Stimulated activated naive CD8-positive, alpha-beta T cell treated with anti-CD3 and anti-CD28 coated beads, Interleukin-15, amount 100 ng/mL, for 72 hours (primary cell): Measurements from ENCODE around the gene AFM.

Source experiments
- ATAC-seq: fragments of 150-1000 bp; cut with Tn5 transposase; 2 replicates; pipeline ENCODE4 v1.10.0; 2021; ENCODE audit warnings: mild to moderate bottlenecking, moderate library complexity
- DNase-seq, 2 donors: peaks; one replicate each; pipeline ENCODE4 v3.0.0; 2021 to 2022
- H3K27ac Mint-ChIP-seq, 2 donors: one replicate each; pipeline ENCODE4 v1.8.0; 2022; ENCODE audit warnings: mild to moderate bottlenecking in 2 of 2, mixed read lengths in 2 of 2, moderate library complexity in 2 of 2
- H3K27me3 Mint-ChIP-seq: one replicate; pipeline ENCODE4 v1.8.0; 2022; ENCODE audit warnings: mixed read lengths
- H3K4me1 Mint-ChIP-seq: one replicate; pipeline ENCODE4 v1.8.0; 2022; ENCODE audit warnings: mild to moderate bottlenecking, mixed read lengths
- H3K4me3 Mint-ChIP-seq, 2 donors: one replicate each; pipeline ENCODE4 v1.8.0; 2022; ENCODE audit warnings: mild to moderate bottlenecking in 2 of 2, mixed read lengths in 2 of 2, moderate library complexity in 1 of 2
- H3K9me3 Mint-ChIP-seq, 2 donors: one replicate each; pipeline ENCODE4 v1.8.0; 2022; ENCODE audit warnings: mixed read lengths in 2 of 2

AFM gene

GRCh38 chr4:73481358-73481757, at the start of gene AFM:
AFM (plus strand) TSS chr4:73481745; CDS start chr4:73481776, 31 bp downstream.
- Mint-ChIP-seq H3K4me3 (no peak within 1 kb of the TSS), H3K4me1 (no peaks in the 10 kb centered on the region), H3K27me3 (peaks cover 13% of the 10 kb centered on the region)

DNA sequence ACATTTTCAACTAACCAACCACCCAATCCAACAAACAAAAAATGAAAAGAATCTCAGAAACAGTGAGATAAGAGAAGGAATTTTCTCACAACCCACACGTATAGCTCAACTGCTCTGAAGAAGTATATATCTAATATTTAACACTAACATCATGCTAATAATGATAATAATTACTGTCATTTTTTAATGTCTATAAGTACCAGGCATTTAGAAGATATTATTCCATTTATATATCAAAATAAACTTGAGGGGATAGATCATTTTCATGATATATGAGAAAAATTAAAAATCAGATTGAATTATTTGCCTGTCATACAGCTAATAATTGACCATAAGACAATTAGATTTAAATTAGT, 49.8 kb upstream of the AFM start:
- no peaks in the 10 kb centered on the region for H3K4me1 Mint-ChIP-seq
- ATAC-seq: no peak
- H3K9me3 Mint-ChIP-seq: no peaks in the 10 kb centered on the region
- DNase-seq: no peak
- no peak overlapping the region for H3K27ac Mint-ChIP-seq
- H3K4me3 Mint-ChIP-seq: no peak overlapping the region
- H3K27me3 Mint-ChIP-seq: no peaks in the 10 kb centered on the region

More at GRCh38 chr4:73481358-73481757, at the start of gene AFM:
- Mint-ChIP-seq H3K27ac (no peak within 1 kb of the TSS), H3K9me3 (no peaks in the 10 kb centered on the region)
- no peak for ATAC-seq
- DNase-seq: no peak

GRCh38 chr4:73432169-73433000, 49.2 kb upstream of the AFM start:
- no peak for ATAC-seq
- Mint-ChIP-seq H3K4me1 (no peaks in the 10 kb centered on the region), H3K27ac (no peak overlapping the region), H3K27me3 (no peaks in the 10 kb centered on the region), H3K9me3 (no peaks in the 10 kb centered on the region), H3K4me3 (no peak overlapping the region)
- no peak for DNase-seq

DNA sequence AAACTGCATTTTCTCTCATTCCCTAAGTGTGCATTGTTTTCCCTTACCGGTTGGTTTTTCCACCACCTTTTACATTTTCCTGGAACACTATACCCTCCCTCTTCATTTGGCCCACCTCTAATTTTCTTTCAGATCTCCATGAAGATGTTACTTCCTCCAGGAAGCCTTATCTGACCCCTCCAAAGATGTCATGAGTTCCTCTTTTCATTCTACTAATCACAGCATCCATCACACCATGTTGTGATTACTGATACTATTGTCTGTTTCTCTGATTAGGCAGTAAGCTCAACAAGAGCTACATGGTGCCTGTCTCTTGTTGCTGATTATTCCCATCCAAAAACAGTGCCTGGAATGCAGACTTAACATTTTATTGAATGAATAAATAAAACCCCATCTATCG, 48.4 kb upstream of the AFM start:
- H3K27me3 Mint-ChIP-seq: no peaks in the 10 kb centered on the region
- no peaks in the 10 kb centered on the region for H3K9me3 Mint-ChIP-seq
- no peak overlapping the region for H3K4me3 Mint-ChIP-seq
- ATAC-seq: no peak
- no peaks in the 10 kb centered on the region for H3K4me1 Mint-ChIP-seq
- no peak for DNase-seq
- H3K27ac Mint-ChIP-seq: peak overlapping the region in 1 of 2 donors; percentile 37

DNA sequence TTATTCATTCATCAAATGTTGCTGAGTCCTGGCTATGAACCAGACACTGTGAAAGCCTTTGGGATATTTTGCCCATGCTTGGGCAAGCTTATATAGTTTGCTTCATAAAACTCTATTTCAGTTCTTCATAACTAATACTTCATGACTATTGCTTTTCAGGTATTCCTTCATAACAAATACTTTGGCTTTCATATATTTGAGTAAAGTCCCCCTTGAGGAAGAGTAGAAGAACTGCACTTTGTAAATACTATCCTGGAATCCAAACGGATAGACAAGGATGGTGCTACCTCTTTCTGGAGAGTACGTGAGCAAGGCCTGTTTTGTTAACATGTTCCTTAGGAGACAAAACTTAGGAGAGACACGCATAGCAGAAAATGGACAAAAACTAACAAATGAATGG, 47.2 kb upstream of the AFM start:
- Mint-ChIP-seq H3K4me3 (no peak overlapping the region), H3K9me3 (no peaks in the 10 kb centered on the region), H3K27ac (no peak overlapping the region), H3K4me1 (no peaks in the 10 kb centered on the region), H3K27me3 (no peaks in the 10 kb centered on the region)
- ATAC-seq (no peak), DNase-seq (no peak)

- no peaks in the 10 kb centered on the region for H3K4me1 Mint-ChIP-seq
Observed at GRCh38 chr4:73435984-73436383, 45.6 kb upstream of the AFM start, which contains the start of gene AFP. AFP (plus strand) TSS chr4:73436221; CDS start chr4:73436263, 42 bp downstream.

GRCh38 chr4:73436674-73437557, 44.6 kb upstream of the AFM start:
- Mint-ChIP-seq H3K27me3 (no peaks in the 10 kb centered on the region), H3K9me3 (no peaks in the 10 kb centered on the region), H3K4me3 (no peak overlapping the region), H3K27ac (no peak overlapping the region), H3K4me1 (no peaks in the 10 kb centered on the region)
- ATAC-seq (no peak), DNase-seq (no peak)

More at GRCh38 chr4:73435984-73436383, 45.6 kb upstream of the AFM start, which contains the start of gene AFP:
- Mint-ChIP-seq H3K9me3 (no peaks in the 10 kb centered on the region), H3K27ac (no peak within 1 kb of the TSS), H3K4me3 (no peak within 1 kb of the TSS), H3K27me3 (no peaks in the 10 kb centered on the region)
- no peak for DNase-seq
- no peak for ATAC-seq

DNA sequence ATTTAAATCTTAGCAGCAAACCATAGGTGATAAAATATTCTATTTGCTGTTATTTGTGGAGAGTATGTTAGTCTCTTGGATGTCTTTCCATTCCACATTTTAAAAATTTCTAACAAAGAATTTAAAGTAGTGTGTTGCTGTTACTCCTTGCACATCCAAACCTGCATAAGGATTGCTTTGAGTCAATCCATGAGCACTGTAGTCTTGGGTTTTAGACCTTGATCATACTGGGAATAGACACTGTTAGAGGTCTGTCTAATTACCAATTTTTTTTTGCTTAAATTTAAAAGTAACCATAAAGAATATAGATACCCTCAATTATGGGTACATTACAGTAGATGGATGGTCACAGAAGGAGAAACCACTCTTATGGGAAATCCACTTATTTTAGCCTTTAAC, 44.0 kb upstream of the AFM start:
- no peaks in the 10 kb centered on the region for H3K4me1 Mint-ChIP-seq
- no peak overlapping the region for H3K4me3 Mint-ChIP-seq
- no peak overlapping the region for H3K27ac Mint-ChIP-seq
- ATAC-seq (no peak), DNase-seq (no peak)
- no peaks in the 10 kb centered on the region for H3K27me3 Mint-ChIP-seq
- no peaks in the 10 kb centered on the region for H3K9me3 Mint-ChIP-seq

DNA sequence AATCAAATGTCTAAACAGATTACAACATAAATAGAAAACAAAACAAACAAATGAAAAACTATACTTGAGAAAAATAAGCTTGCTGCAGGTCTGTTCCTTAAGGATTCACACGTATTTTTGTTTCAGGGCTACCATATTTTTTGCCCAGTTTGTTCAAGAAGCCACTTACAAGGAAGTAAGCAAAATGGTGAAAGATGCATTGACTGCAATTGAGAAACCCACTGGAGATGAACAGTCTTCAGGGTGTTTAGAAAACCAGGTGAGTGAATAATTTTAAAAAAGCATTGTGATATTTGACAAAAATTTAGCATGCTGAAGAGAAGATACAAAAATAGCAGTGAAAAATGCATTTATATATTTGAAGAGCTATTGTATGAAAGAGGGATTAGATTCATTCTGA, 43.5 kb upstream of the AFM start:
- Mint-ChIP-seq H3K4me1 (no peaks in the 10 kb centered on the region), H3K27me3 (no peaks in the 10 kb centered on the region), H3K27ac (no peak overlapping the region), H3K9me3 (no peaks in the 10 kb centered on the region), H3K4me3 (no peak overlapping the region)
- no peak for ATAC-seq
- no peak for DNase-seq

- no peaks in the 10 kb centered on the region for H3K4me1 Mint-ChIP-seq
- ATAC-seq (no peak), DNase-seq (no peak)
- H3K9me3 Mint-ChIP-seq: no peaks in the 10 kb centered on the region
- H3K27ac Mint-ChIP-seq: no peak overlapping the region
- H3K27me3 Mint-ChIP-seq: no peaks in the 10 kb centered on the region
- H3K4me3 Mint-ChIP-seq: no peak overlapping the region
Observed at GRCh38 chr4:73438582-73439215, 42.8 kb upstream of the AFM start.

DNA sequence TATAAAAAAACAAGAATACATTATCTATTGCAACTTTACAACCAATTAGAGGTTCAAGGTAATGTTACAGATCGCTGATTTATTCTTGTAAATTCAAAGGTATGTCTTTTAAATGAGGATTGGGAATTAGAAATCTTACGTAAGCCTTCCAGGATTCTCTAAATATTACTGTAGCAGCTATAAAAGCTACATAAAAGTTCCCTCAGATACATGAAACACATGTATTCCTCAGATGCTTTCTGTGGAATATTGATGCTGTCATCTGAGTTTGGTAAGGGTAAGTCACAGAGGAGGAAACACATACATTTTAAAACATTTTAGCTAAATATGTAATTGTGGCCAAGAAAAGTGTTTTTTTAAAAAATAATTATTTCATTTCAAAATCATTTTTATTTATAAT, 42.1 kb upstream of the AFM start:
- no peak overlapping the region for H3K27ac Mint-ChIP-seq
- H3K4me1 Mint-ChIP-seq: no peaks in the 10 kb centered on the region
- DNase-seq (no peak), ATAC-seq (no peak)
- H3K27me3 Mint-ChIP-seq: no peaks in the 10 kb centered on the region
- H3K4me3 Mint-ChIP-seq: no peak overlapping the region
- no peaks in the 10 kb centered on the region for H3K9me3 Mint-ChIP-seq

DNA sequence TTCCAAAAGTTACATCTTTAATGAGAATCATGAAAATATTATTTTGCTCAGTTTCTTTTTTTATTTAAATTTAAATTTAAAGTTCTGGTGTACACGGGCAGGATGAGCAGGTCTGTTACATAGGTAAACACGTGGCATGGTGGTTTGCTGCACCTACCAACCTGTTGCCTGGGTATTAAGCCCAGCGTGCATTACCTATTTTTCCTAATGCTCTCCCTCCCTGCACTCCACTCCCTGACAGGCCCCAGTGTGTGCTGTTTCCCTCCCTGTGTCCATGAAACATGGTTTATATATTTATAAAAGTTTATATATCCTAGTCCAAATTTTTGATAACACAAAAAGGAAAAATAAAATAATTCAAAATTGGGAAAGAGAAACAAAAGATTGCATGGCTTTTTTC, 41.6 kb upstream of the AFM start:
- no peaks in the 10 kb centered on the region for H3K9me3 Mint-ChIP-seq
- no peaks in the 10 kb centered on the region for H3K4me1 Mint-ChIP-seq
- no peak overlapping the region for H3K27ac Mint-ChIP-seq
- no peaks in the 10 kb centered on the region for H3K27me3 Mint-ChIP-seq
- no peak overlapping the region for H3K4me3 Mint-ChIP-seq
- no peak for ATAC-seq
- DNase-seq: no peak

DNA sequence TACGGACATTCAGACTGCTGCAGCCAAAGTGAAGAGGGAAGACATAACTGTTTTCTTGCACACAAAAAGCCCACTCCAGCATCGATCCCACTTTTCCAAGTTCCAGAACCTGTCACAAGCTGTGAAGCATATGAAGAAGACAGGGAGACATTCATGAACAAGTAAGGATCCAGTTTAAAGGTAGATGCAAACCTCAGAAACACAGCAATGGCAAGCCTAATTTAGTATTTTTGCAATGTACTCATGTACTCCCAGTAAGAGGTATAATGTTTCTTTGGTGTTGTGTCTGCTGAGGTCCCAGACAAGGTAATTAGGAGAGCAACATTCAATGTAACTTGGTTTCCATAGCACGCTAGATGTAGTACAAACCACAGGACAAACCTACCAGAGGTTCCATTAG, 40.9 kb upstream of the AFM start:
- Mint-ChIP-seq H3K27me3 (no peaks in the 10 kb centered on the region), H3K4me3 (no peak overlapping the region), H3K27ac (no peak overlapping the region), H3K4me1 (no peaks in the 10 kb centered on the region), H3K9me3 (no peaks in the 10 kb centered on the region)
- ATAC-seq (no peak), DNase-seq (no peak)

GRCh38 chr4:73442275-73442674, 39.3 kb upstream of the AFM start:
- H3K4me3 Mint-ChIP-seq: no peak overlapping the region
- DNase-seq: no peak
- no peaks in the 10 kb centered on the region for H3K4me1 Mint-ChIP-seq
- no peak for ATAC-seq
- no peaks in the 10 kb centered on the region for H3K27me3 Mint-ChIP-seq
- H3K27ac Mint-ChIP-seq: no peak overlapping the region
- no peaks in the 10 kb centered on the region for H3K9me3 Mint-ChIP-seq

DNA sequence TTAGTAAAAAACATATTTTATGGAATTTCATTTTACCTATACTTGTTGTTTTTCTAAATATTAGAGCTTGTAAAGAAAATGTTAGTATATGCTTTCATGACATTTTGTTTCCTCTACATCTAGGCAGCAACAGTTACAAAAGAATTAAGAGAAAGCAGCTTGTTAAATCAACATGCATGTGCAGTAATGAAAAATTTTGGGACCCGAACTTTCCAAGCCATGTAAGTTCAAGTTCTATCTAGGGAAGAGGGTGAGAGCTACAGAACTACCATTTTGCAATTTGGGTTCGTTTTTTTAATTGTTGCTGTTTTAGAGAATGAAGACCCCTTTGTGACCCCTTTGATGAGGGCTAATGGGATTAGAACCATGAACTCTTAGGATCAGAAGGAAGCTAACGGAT, 38.3 kb upstream of the AFM start:
- no peak overlapping the region for H3K27ac Mint-ChIP-seq
- no peaks in the 10 kb centered on the region for H3K9me3 Mint-ChIP-seq
- DNase-seq (no peak), ATAC-seq (no peak)
- H3K27me3 Mint-ChIP-seq: no peaks in the 10 kb centered on the region
- no peaks in the 10 kb centered on the region for H3K4me1 Mint-ChIP-seq
- H3K4me3 Mint-ChIP-seq: no peak overlapping the region
